ENCODE data around the gene PRDX2.

PRDX2 gene

GRCh38 chr19:12792051-12792852 lies 9.3 kb downstream of the PRDX2 start:
- no peak for DNase-seq (ENCODE audit: low read depth)

GRCh38 chr19:12791345-12792050 lies 10.1 kb downstream of the PRDX2 start, which contains the start of gene JUNB:
JUNB (plus strand) TSS chr19:12791486; CDS start chr19:12791772, 286 bp downstream.
- peak; percentile 89 for DNase-seq (ENCODE audit: low read depth)

DNA sequence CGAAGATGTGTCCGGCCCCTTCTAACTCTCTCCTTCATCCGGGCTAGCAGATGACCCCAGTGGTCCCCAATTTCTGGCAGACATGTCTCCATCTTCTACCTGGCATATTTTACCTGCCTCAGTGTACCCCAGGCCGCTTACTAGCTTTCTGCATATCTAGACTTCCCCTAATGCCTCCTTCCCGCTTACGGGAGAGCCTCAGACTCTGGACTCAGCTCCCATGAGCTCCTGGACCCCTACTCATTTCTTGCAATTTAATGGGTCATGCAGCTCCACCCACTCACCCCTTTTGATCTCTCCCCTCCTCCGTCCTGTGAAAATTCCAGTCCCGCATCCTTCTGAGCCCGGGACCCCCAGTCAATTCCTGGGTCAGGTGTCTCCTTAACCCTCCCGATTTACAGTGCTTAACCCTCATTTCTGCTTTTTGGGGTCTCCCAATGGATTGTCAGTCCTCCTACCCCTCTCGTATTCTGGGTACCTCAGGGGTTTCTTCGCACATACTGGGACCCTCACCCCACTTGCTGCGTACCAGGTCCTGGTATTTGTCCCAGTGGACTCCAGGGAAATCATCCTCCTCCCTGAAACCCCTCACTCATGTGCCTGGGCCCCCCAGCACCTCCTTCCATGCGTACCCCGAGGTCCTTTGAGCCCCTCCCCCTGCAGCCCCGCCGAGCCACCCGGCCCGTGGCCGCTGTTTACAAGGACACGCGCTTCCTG lies 10.8 kb downstream of the PRDX2 start:
- DNase-seq (ENCODE audit: low read depth) = no peak

GRCh38 chr19:12789904-12790619 lies 11.5 kb downstream of the PRDX2 start:
- peak; percentile 84 for DNase-seq (ENCODE audit: low read depth)

- no peak for DNase-seq (ENCODE audit: low read depth)
These were observed 12.3 kb downstream of the PRDX2 start for GRCh38 chr19:12789098-12789903.

DNA sequence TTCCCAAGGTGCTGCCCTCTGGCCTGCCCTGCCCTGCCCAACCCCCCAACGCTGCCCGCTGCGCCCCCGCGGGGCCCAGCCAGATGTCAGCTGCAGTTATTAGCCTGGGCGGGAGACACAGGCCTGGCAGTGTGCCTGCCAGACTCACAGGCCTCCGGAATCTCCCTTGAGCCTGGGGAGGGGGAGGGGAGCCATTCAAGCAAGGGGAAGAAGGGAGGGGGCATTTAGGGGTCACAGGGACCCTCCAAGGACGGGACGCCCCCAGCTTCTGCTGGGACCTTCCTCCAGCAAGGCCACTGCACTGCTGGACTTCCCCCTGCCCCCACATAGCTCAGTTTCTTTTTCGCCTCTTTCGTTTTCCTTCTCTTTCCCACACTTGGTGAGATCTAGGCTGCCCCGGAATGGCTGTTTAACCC lies 12.9 kb downstream of the PRDX2 start:
- DNase-seq (ENCODE audit: low read depth) = no peak

DNA sequence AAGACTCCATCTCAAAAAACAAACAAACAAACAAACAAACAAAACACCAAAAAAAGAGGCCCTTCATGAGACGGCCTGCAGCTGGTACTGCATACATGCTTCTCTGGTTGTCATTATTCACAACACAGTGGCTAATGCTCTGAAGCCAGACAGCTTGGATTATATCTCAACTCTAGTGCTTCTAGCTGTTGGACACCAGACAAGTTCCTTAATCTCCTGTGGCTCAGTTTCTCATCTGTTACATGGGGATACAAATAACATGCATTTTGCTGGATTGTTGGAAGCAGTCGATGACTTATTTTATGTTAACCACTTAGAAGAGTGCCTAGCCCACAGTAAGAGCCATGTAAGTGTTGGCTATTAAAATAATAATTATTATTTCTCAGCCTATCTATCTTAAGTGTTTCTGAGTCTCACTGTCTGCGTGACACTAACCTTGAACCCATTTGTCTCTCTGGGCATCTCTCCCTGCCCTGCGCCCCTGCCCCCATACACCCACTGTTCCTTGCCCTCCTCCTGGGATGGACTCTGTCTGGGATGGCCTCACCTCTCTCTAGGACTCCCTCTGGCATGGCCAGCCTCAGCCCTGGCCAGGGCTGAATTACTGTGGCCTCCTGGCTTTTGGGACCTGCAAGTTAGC lies 13.4 kb downstream of the PRDX2 start:
- DNase-seq (ENCODE audit: low read depth) = no peak

GRCh38 chr19:12787458-12787857 lies 14.1 kb downstream of the PRDX2 start:
- no peak for DNase-seq (ENCODE audit: low read depth)

- no peak for DNase-seq (ENCODE audit: low read depth)
These were observed 14.6 kb downstream of the PRDX2 start for GRCh38 chr19:12786952-12787351.

- DNase-seq (ENCODE audit: low read depth) = no peak
These were observed 15.3 kb downstream of the PRDX2 start for GRCh38 chr19:12786141-12786870.

DNA sequence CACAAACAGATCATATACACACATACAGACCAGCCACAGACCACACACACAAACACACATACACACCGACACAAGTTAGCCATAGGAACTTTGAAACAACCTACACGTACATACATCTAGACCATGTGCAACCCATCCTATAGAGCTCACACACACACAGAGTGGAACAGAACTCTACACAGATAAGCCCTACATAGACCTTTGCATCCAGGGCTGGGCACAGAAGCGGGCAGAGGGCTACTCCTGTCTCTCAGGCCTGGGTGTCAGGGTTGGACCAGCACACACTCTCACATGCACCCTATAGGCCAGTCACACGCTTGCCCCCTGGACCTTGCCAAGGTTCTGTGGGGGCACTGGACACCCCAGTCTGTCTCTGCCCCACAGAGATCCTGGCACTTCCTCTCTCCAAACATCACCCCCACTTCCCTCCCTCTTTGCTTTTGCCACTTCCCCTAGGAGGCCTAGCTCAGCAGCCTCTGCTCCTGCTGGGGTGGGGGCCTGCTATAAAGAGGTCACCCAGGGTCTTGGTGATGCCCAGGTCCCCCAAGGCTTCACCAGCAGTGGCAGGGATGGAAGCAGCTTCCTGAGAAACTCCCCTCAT lies 16.1 kb downstream of the PRDX2 start:
- DNase-seq (ENCODE audit: low read depth) = no peak

- no peak for DNase-seq (ENCODE audit: low read depth)
These were observed 16.6 kb downstream of the PRDX2 start for GRCh38 chr19:12784871-12785430.

- DNase-seq (ENCODE audit: low read depth) = no peak
These were observed 17.2 kb downstream of the PRDX2 start for GRCh38 chr19:12784394-12784870.

DNA sequence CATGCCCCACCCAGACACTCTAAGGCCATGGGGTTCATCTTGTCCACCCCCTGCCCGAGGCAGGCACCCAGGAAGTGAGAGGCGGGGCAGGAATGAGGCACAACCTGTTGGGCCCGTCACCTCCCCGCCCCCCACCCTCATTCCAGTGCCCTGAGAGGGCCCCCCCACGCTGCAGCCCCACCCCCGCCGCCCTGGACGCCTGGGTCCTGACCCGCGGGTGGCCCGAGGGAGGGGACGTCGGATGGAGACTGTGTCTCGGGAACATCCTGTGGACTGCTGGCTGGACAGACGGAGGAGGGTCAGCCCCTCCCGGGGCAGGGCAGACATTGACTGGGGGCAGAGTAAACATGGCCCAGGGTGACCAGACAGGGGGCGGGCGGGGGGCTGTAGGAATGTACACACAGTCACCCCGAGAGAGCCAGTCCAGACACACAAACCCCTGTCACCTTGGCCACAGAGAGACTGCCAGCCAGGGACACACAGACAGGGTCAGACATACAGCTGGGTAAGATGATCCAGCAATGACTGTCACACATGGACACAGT lies 17.7 kb downstream of the PRDX2 start:
- DNase-seq (ENCODE audit: low read depth) = no peak

DNA sequence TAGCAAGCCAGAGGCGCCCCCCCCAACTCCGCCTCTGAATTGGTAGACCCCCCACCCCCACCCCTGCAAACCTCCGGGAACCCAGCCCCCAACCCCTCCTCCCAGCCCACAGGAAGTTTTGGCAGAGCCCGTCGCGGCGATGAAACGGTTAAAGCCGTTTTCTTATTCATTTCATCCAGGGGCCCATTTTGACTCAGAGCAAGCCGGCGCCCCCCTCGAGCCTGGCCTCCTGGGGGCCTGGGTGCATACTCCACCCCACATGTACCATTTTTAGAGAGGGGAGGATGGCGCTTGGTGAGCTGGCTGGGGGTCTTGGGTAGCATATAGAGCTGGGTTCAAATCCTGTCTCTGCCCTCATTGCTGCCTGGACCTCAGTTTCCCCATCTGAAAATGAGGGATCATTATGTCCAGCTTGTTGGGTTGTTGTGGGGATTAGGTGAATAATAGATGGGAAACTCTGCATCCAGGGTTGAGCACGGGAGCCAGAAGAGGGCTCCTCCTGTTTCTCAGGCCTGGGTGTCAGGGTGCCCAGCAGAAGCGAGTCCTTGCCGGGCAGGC lies 18.2 kb downstream of the PRDX2 start:
- DNase-seq (ENCODE audit: low read depth) = no peak

- DNase-seq (ENCODE audit: low read depth) = peak; percentile 83
These were observed 18.9 kb downstream of the PRDX2 start for GRCh38 chr19:12782424-12783290.

- DNase-seq (ENCODE audit: low read depth) = no peak
These were observed 19.5 kb downstream of the PRDX2 start for GRCh38 chr19:12782174-12782423.

All from stimulated activated CD8-positive, alpha-beta memory T cell treated with anti-CD3 and anti-CD28 coated beads, Interleukin-15, amount 100 ng/mL, for 24 hours (primary cell).